WTC11 (cell line): ENCODE data around the gene PHYHIPL. TPM values are rescaled to one million over a fixed set of nuclear protein-coding genes. Genes with fewer than 3 reads are reported as not detected.

Source experiments
- AFF4 ChIP-seq: sonication (generic); formaldehyde crosslinking; IDR thresholded peaks from 2 replicates; pipeline ENCODE4 v1.8.1; 2023; ENCODE audit warnings: mild to moderate bottlenecking, missing genetic modification reagents, borderline replicate concordance
- AR ChIP-seq: fragments of 250-450 bp; sonication (Bioruptor Pico); IDR thresholded peaks from 2 replicates; pipeline ENCODE4 v1.9.0; 2021; ENCODE audit warnings: mild to moderate bottlenecking
- ATF2 ChIP-seq: sonication (generic); formaldehyde crosslinking; IDR thresholded peaks from 2 replicates; pipeline ENCODE4 v1.8.1; 2022; ENCODE audit warnings: low read depth, missing genetic modification reagents, borderline replicate concordance
- CREB1 ChIP-seq: sonication (generic); formaldehyde crosslinking; IDR thresholded peaks from 2 replicates; pipeline ENCODE4 v1.8.0; 2023; ENCODE audit warnings: mild to moderate bottlenecking, missing genetic modification reagents
- E2F1 ChIP-seq: sonication (generic); formaldehyde crosslinking; IDR thresholded peaks from 2 replicates; pipeline ENCODE4 v1.8.0; 2022; ENCODE audit warnings: mild to moderate bottlenecking, missing genetic modification reagents
- E2F4 ChIP-seq: sonication (generic); formaldehyde crosslinking; IDR thresholded peaks from 2 replicates; pipeline ENCODE4 v1.8.1; 2022; ENCODE audit warnings: low read depth, mild to moderate bottlenecking, moderate library complexity, missing genetic modification reagents, borderline replicate concordance
- FOXP4 ChIP-seq: sonication (generic); formaldehyde crosslinking; IDR thresholded peaks from 2 replicates; pipeline ENCODE4 v1.8.0; 2022; ENCODE audit warnings: mild to moderate bottlenecking, missing genetic modification reagents
- GRHL2 ChIP-seq: fragments of 250-450 bp; sonication (Bioruptor Pico); IDR thresholded peaks from 2 replicates; pipeline ENCODE4 v1.8.0; 2022; ENCODE audit warnings: mild to moderate bottlenecking, moderate library complexity; ENCODE audit not compliant: insufficient replicate concordance, severe bottlenecking
- GTF2I ChIP-seq: fragments of 250-450 bp; sonication (Bioruptor Pico); conservative IDR thresholded peaks from 2 replicates; pipeline ENCODE4 v1.4.0; 2021; ENCODE audit warnings: mild to moderate bottlenecking
- IRF1 ChIP-seq: sonication (generic); formaldehyde crosslinking; IDR thresholded peaks from 2 replicates; pipeline ENCODE4 v1.8.0; 2023; ENCODE audit warnings: missing genetic modification reagents
- IRF2 ChIP-seq: sonication (generic); formaldehyde crosslinking; IDR thresholded peaks from 2 replicates; pipeline ENCODE4 v1.8.0; 2022; ENCODE audit warnings: low read depth, missing genetic modification reagents, borderline replicate concordance
- JAZF1 ChIP-seq: fragments of 250-450 bp; sonication (Bioruptor Pico); IDR thresholded peaks from 2 replicates; pipeline ENCODE4 v1.9.0; 2021; ENCODE audit warnings: moderate library complexity, mild to moderate bottlenecking, inconsistent platforms
- OVOL2 ChIP-seq: fragments of 250-450 bp; sonication (Bioruptor Pico); IDR thresholded peaks from 2 replicates; pipeline ENCODE4 v1.9.0; 2021; ENCODE audit warnings: mild to moderate bottlenecking, borderline replicate concordance
- RELA ChIP-seq: sonication (generic); formaldehyde crosslinking; IDR thresholded peaks from 2 replicates; pipeline ENCODE4 v1.8.1; 2022; ENCODE audit warnings: missing genetic modification reagents, mild to moderate bottlenecking, borderline replicate concordance
- SP1 ChIP-seq: sonication (generic); formaldehyde crosslinking; conservative IDR thresholded peaks from 2 replicates; pipeline ENCODE4 v1.8.1; 2022; ENCODE audit warnings: missing genetic modification reagents
- TCF7 ChIP-seq: sonication (generic); formaldehyde crosslinking; IDR thresholded peaks from 2 replicates; pipeline ENCODE4 v1.8.0; 2022; ENCODE audit warnings: mild to moderate bottlenecking, low read depth, missing genetic modification reagents, moderate library complexity
- TP53 ChIP-seq: sonication (generic); formaldehyde crosslinking; IDR thresholded peaks from 2 replicates; pipeline ENCODE4 v1.8.1; 2023; ENCODE audit warnings: mild to moderate bottlenecking, missing genetic modification reagents
- USF2 ChIP-seq: sonication (generic); formaldehyde crosslinking; IDR thresholded peaks from 2 replicates; pipeline ENCODE4 v1.8.1; 2023; ENCODE audit warnings: mild to moderate bottlenecking, missing genetic modification reagents, moderate library complexity
- ZNF423 ChIP-seq: fragments of 250-450 bp; sonication (Bioruptor Pico); IDR thresholded peaks from 2 replicates; pipeline ENCODE4 v2.1.2; 2022; ENCODE audit warnings: mild to moderate bottlenecking, moderate library complexity
- total RNA-seq: library from RNA; stranded (reverse); gene quantifications from 3 replicates; pipeline ENCODE4 v1.2.3, GENCODE V29; 2021

Gene PHYHIPL
- total RNA-seq, 1 experiment from 2014 or later = 0.13 TPM

GRCh38 chr10:59177031-59177797 is 771 bp downstream of the PHYHIPL start (continued):
- no peak for TF ChIP-seq AFF4 (CRISPR knock-in tag)
- peak; percentile 75; the same call in 1 of the 2 replicates for TF ChIP-seq E2F1
- TF ChIP-seq TP53 (CRISPR knock-in tag) = no peak
- TF ChIP-seq JAZF1 (CRISPR knock-in tag) = no peak
- TF ChIP-seq E2F4 (CRISPR knock-in tag) = no peak
- peak; percentile 3; the same call in 1 of the 2 replicates for TF ChIP-seq SP1 (CRISPR knock-in tag)
- TF ChIP-seq USF2 (CRISPR knock-in tag) = no peak
- TF ChIP-seq GRHL2 = no peak
- TF ChIP-seq AR (CRISPR knock-in tag) = no peak
- no peak for TF ChIP-seq IRF2
- TF ChIP-seq ATF2 = no peak
- TF ChIP-seq RELA = no peak
- peak; percentile 92 for TF ChIP-seq IRF1 (CRISPR knock-in tag)
- peak; percentile 40; the same call in 1 of the 2 replicates for TF ChIP-seq TCF7
- no peak; the same call in 1 of the 2 replicates for TF ChIP-seq CREB1 (CRISPR knock-in tag)
- TF ChIP-seq GTF2I (CRISPR knock-in tag) = no peak
- TF ChIP-seq ZNF423 (CRISPR knock-in tag) = no peak
- TF ChIP-seq OVOL2 (CRISPR knock-in tag) = no peak
- peak; percentile 91 for TF ChIP-seq FOXP4
